ENCODE measurements around the gene GALNT17.

DNA sequence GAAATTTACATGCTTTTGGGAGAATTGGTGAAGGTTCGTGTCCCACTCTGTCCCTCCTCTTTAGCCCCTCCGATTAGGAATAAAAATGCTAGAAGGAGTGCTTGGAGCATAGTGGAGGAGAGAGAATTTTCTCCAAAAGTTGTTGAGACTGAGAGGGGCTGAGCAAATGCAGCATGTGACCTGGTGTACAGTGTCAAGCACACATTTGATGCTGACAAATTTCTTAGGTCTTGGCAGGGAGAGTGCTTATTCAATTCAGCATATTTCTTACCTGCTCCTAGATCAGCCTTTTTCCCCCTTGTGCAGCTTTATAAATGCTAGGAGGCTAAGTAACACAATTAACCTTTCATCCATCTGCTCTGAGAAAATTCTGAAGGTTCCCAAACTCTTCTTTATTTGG is 189.0 kb downstream of the GALNT17 start:
- TF ChIP-seq CTCF (conservative IDR thresholded peaks at IDR 0.05; ENCODE audit: low read depth, low read length) (no peak), EZH2 (IDR thresholded peaks at IDR 0.05; ENCODE audit: borderline replicate concordance, low read depth, low read length, poor library complexity, severe bottlenecking) (no peak)

All from A673 (cell line).